Spleen (tissue), 7 donors: Measurements from ENCODE around the gene PDE6A.

ENCODE experiments used
- POLR2A ChIP-seq, 3 donors: fragments of 450-650 bp; IDR thresholded peaks; one replicate each; pipeline ENCODE4 v1.5.1; 2017; ENCODE audit warnings: antibody characterized with exemption in 3 of 3, mild to moderate bottlenecking in 1 of 3
- POLR2AphosphoS5 ChIP-seq, 3 donors: sonication (generic); formaldehyde crosslinking; IDR thresholded peaks; one replicate each; pipeline ENCODE4 v1.5.1; 2017; ENCODE audit warnings: antibody characterized with exemption in 3 of 3
- TF ChIP-seq, protein P1 (sequence below), 11 experiments: fragments of 200-600 bp in 7 of 11; fragments of 450-650 bp in 4 of 11; sonication (generic) in 4 of 11; IDR thresholded peaks in 8 of 11; conservative IDR thresholded peaks in 3 of 11; 1 replicate in 7 of 11; 2 replicates in 4 of 11; pipeline versions ENCODE4 v1.4.0 to v1.8.0; 2016 to 2021; ENCODE audit warnings: antibody characterized with exemption in 11 of 11, inconsistent platforms in 4 of 11, mild to moderate bottlenecking in 1 of 11
- donor health status: DM: no; HTN: no; CAD: no; lungs with moderate emphysema.
- donor health status: DM: no; HTN: no; CAD: no.
- donor health status: DM: no; HTN: no; CAD: no.

DNA sequence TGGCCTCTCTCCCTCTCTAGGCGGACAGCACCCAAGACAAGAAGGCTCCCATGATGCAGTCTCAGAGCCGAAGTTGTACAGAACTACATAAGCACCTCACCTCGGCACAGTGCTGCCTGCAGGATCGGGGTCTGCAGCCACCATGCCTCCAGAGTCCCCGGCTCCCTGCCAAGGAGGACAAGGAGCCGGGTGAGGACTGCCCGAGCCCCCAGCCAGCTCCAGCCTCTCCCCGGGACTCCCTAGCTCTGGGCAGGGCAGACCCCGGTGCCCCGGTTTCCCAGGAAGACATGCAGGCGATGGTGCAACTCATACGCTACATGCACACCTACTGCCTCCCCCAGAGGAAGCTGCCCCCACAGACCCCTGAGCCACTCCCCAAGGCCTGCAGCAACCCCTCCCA is 112.0 kb downstream of the PDE6A start:
- TF ChIP-seq, protein P1, sequence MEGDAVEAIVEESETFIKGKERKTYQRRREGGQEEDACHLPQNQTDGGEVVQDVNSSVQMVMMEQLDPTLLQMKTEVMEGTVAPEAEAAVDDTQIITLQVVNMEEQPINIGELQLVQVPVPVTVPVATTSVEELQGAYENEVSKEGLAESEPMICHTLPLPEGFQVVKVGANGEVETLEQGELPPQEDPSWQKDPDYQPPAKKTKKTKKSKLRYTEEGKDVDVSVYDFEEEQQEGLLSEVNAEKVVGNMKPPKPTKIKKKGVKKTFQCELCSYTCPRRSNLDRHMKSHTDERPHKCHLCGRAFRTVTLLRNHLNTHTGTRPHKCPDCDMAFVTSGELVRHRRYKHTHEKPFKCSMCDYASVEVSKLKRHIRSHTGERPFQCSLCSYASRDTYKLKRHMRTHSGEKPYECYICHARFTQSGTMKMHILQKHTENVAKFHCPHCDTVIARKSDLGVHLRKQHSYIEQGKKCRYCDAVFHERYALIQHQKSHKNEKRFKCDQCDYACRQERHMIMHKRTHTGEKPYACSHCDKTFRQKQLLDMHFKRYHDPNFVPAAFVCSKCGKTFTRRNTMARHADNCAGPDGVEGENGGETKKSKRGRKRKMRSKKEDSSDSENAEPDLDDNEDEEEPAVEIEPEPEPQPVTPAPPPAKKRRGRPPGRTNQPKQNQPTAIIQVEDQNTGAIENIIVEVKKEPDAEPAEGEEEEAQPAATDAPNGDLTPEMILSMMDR (IDR thresholded peaks at IDR 0.05 in 8 of 11, conservative IDR thresholded peaks at IDR 0.05 in 3 of 11): no peak
- TF ChIP-seq POLR2A (IDR thresholded peaks at IDR 0.05) (no peak), POLR2AphosphoS5 (IDR thresholded peaks at IDR 0.05) (no peak)
